ENCODE data around the gene PVALEF.

The PVALEF gene

GRCh38 chr17:81187120-81187519 is 21.8 kb downstream of the PVALEF start:
- DNase-seq = no peak

- no peak for DNase-seq
Measured at GRCh38 chr17:81187586-81188490, 22.5 kb downstream of the PVALEF start.

- no peak for DNase-seq
Measured at GRCh38 chr17:81188491-81188840, 23.2 kb downstream of the PVALEF start.

GRCh38 chr17:81189016-81189415 is 23.7 kb downstream of the PVALEF start:
- no peak for DNase-seq

- DNase-seq = no peak
Measured at GRCh38 chr17:81189670-81190530, 24.6 kb downstream of the PVALEF start.

GRCh38 chr17:81190591-81190990 is 25.3 kb downstream of the PVALEF start:
- no peak for DNase-seq

- no peak for DNase-seq
Measured at GRCh38 chr17:81191116-81191515, 25.8 kb downstream of the PVALEF start.

GRCh38 chr17:81191646-81192045 is 26.3 kb downstream of the PVALEF start:
- no peak for DNase-seq

- no peak for DNase-seq
Measured at GRCh38 chr17:81192386-81193050, 27.2 kb downstream of the PVALEF start.

GRCh38 chr17:81193051-81193410 is 27.7 kb downstream of the PVALEF start:
- no peak for DNase-seq

GRCh38 chr17:81193470-81194224 is 28.3 kb downstream of the PVALEF start:
- DNase-seq = peak in 1 of 2 donors; percentile 27

- no peak for DNase-seq
Measured at GRCh38 chr17:81194225-81194760, 29.0 kb downstream of the PVALEF start.

- DNase-seq = no peak
Measured at GRCh38 chr17:81194941-81195901, 29.9 kb downstream of the PVALEF start.

GRCh38 chr17:81195941-81196495 is 30.7 kb downstream of the PVALEF start:
- DNase-seq = no peak

- DNase-seq = no peak
Measured at GRCh38 chr17:81196505-81197408, 31.4 kb downstream of the PVALEF start.

GRCh38 chr17:81197409-81197795 is 32.1 kb downstream of the PVALEF start:
- no peak for DNase-seq

- no peak for DNase-seq
Measured at GRCh38 chr17:81197831-81198490, 32.7 kb downstream of the PVALEF start.

GRCh38 chr17:81198826-81199481 is 33.6 kb downstream of the PVALEF start:
- DNase-seq = no peak

GRCh38 chr17:81199482-81199830 is 34.1 kb downstream of the PVALEF start:
- DNase-seq = no peak

Data from inflammatory macrophage treated with lipopolysaccharide for 1 hour (primary cell).